ENCODE data around the gene HGF. TPM values are rescaled to one million over a fixed set of nuclear protein-coding genes. Genes with fewer than 3 reads are reported as not detected.

HGF gene
- polyA plus RNA-seq, 1 donor = 7.5 TPM

DNA sequence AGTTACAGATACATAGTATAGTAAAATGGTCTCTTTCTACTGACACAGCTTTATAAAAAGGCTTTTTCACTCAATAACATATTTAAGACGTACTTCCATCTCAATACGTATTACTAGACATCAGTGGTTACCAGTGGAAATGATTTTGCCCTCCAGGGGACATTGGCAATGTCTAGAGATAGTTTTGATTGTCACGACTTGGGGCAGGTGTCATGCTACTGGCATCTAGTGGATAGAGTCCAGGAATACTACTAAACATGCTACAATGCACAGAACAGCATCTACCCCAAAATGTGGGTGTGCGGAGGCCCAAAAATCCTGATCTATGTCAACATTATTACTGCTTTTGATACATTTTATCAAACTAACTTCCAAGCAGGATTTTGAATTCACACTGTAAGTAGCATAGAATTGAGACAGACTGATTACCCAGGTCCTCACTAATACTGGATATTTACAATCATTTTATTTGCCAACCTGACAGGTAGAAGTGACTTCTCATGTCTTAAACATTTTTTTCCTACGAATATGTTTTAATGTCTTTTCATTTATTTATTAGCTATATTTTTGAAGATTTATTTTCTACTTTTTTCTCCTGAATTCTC is 53.8 kb downstream of the HGF start:
- DNase-seq = no peak

DNA sequence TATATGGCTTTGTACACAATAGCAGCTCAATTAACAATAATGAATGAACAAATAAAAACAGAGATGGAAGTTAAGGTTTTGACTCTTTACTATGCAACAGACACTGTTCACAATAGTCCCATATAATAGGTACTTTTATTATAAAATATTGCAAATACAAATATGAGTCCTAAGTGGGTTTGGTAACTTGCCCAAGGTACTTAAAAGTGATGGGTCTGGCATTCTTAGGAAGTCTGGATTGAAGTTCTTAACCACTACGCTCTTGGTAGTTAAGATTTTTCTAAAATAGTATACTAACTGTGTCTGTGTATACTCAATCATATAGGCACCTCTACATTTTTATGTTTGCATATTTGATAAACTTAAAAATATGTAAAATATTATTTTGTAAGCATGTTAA is 55.5 kb downstream of the HGF start:
- DNase-seq = no peak

DNA sequence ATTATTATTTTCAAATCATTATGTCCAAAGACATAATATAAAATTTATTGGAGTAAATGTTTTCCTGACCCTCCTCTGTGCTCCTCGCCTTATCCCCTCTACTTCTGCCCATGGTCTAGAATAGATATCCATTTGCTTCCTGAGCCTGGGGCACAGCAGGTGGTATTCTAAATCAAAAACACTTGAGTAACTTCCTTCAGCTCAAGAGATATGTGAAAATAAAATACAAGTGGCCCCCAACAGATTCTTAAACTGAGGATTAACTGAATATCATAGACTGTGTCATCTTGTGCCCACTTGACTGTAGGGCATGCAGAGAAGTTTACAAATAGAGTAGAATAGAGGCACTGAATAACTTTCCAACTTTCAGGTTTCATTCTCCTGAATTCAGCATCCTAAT is 59.1 kb downstream of the HGF start:
- DNase-seq = no peak

DNA sequence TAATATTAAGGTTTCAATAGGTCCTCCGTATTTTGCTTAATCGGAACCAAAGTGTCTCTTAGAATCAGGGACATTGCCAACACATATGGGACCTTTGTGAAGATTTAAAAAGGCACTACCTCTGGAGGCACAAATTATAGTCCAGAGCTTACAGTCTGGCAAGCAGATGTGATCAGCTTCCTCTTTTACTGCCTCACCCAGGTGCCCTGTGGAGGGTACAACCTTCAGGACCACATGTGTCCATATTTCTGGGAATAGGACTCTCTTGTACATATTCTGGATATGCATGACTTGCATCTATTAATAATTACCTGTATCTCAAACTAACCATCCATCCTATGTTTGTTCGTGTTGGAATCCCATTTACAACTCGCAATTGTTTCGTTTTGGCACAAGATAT is 60.0 kb downstream of the HGF start:
- DNase-seq = no peak

DNA sequence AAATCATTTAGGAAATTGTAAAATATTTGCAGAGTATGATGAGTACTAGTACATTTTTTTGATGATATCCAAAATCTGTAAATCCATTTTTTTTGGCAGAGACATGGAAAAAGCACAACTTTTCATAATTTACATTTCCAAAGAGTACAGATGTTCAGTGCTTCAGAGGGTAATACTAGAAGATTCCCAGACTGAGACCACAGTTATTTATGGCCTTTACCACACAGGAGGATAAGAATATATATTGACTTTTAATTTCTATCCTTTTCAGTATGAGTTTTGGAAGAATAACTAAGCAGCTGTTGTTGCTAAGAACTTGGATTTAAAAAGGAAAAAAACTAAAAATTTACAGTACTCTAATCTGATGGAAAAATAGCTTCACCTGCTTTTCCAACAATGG is 61.9 kb downstream of the HGF start:
- DNase-seq = peak; percentile 33

DNA sequence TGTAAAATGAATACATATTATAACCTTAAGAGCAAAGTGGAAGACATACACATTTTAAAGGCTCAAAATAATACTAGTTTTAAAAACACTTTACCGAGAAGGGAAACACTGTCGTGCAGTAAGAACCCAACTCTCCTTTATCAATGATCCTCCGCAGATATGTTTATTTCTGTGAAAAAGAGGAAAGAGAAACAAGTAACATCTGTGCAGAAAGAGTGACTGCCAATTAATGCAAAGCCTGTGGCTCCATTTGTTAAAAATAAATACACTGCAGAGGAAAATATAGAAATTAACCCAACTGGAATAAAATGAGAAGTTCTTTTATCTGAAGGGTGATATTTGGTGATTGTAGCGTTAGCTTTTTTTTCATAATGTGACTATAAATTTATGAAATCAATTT is 62.7 kb downstream of the HGF start:
- DNase-seq = no peak

DNA sequence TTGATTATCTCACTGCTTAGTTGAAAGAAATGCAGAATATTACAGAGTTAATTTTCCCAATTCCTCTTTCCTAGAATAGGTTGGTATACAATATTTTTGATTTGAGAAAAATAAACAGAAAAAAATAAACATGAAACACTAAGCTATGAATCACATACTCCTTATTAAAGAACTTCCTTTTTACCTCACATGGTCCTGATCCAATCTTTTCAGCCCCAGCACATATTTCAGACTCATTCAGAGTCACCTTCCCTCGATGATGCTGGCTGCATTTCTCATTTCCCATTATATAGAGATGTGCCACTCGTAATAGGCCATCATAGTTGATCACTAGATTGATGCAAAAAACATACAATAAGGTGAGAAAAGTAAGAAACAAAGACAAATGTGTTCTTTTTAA is 64.6 kb downstream of the HGF start:
- no peak for DNase-seq

DNA sequence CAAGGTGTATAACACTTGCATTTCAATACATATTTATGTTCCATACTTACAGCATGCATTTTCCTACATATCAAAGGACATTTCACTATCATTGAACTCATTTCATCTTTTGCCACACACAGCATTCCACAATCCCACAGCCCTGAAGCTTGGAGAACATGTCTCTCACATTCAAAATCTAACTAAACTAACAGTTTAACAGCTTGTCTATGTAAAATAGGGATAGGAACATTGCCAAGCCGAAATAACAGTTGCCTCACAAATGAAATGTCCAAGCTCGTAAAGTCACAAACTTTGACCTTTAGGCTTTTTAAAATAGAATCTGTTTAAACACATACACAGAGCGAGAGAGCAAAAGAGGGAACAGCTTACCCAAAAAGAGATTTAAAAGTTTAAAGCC is 65.3 kb downstream of the HGF start:
- DNase-seq = no peak

DNA sequence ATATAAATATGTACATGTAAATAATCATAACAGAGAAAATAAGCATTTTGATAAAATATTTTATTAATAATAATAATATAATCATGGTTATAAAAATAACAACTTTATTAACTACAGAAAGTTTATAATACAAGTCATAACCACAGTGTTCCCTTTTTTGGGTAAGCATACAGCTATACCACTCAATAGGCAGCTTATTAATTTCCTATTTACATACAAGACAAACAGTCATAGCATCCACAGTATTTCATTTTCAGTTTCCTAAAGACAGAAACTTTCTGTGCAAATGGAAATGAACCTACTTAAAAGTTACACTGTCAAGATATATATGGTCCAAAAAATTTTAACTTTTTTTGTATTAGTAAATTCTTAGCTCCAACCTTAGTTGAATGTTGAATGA is 70.9 kb downstream of the HGF start:
- DNase-seq = no peak

DNA sequence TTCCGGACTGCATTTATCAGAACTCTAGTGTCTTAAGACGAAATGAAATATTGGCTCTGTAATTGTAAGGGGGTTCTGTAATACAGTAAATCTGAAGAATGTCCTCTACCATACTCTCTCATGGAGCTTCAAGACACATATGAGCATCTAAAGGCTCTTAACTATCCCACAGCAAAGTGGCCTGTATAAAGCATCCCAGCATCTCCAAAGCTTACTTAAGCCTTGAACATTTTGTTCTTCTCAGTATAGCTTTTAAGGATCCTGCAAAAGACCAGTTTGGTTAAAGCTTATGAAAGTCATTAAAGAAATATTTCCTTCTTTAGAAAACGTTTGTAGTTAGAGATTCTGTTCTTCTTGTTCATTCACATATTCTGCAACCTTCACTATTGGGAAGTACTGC is 75.1 kb downstream of the HGF start:
- DNase-seq = no peak

DNA sequence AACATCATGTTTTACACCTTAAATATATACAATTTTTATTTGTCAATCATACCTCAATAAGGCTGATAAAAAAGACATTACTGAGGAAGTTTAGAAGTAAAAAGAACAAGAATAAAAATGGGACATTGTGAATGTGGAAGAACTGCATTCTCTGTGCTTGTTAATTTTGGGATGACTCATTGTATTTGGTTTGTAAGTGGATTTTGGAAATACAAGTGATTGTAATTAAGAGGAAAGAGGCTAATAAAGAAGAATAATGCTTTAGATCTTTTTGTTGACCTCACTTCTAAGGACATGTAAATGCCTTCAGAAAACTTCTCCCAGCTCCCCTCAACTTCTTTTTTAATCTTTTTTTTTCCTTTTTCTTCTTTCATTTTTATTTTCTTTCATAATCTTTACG is 76.0 kb downstream of the HGF start:
- DNase-seq = no peak

DNA sequence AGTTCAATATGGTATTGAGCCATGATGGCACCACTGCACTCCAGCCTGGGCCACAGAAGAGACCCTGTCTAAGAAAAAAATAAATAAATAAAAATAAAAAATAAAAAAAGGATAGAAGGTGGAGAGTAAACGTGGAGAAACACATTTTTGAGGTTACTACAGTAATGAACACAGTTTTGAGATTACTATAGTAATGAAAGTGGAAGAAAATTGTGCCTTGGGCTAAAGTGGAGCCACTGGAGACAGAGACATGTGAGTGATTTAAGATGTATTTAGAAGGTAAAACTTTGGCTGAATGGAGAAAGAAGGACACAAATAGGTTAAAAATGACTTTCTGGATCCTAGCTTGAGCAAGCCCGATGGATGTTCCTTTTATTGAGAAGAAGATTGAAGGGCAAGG is 76.8 kb downstream of the HGF start:
- no peak for DNase-seq

DNA sequence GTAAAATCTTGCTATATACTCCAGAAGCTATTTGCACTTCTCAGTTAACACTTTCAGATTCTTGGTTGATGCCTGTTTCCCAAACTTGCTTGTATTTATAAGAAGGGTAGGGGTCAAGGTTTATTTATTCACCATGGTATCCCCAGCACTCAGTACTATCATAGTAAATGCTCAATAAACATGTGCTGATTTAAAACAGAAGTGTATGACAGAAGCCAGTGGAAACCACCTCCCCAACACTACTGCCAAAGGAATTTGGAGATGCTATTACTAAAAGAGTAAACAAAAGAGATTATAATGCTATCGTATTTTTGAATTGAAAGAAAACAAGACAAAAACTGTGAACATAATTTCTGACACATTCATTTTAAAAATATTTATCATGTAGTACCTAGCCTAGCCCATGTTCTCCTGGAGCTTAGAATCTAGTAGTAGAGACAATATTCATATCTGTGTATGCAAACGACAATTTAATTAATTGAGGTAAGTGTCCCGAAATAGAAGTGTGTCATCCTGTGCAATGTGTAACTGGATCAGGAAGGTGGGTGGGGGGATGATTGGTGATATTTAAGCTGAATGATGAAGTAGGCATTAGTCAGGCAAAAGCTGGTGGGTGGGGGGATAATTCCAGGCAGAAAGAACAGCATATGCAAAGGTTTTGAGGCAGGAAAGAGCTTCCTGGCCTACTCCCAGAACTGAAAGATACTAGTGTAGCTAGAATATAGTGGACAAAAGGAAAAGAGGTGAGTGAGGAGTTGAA is 77.5 kb downstream of the HGF start:
- no peak for DNase-seq

DNA sequence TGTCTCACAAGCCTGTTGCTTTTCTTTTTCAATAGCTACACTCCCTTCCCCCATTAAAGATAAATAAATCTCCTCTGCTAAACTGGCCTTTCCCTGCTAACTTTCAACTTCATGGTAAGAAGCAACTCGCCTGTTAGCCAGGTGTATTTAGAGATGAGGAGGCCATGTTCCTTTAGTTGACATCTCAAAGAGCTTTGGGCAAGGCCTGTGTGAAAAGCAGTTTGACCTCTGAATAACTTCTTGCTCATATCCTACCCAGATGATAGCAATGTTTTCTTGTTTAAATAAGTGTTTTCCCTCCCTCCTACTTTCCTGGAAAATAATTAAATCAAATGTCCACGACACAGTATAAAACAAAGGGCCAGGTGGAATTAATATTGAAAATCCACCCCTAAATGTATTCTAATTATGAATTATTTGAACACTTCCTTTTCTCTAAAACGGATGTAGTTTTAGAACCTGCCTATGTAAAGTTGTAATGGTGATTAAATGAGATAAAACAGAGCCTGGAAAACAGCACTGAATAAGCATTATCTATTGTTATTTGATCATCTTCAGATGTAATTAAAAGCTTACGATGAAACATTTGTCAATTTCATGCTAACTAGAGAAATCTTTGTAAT is 78.5 kb downstream of the HGF start:
- no peak for DNase-seq

DNA sequence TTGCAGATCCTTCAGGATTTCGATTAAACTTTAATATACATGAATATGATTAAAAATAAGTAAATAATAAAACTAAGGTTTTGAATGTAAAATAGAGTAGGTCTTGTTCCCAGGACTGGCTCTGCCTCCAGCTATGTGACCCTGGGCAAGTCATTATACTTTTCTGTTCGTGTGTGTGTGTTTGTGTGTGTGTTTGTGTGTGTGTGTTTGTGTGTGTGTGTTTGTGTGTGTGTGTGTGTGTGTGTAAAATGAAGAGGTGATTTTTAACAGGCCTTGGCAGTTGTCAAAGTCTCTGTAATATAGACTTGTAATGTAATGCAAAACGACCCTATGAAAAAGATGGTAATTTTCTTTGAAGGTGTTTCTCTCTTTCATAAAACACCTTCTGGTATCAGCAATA is 79.2 kb downstream of the HGF start:
- DNase-seq = no peak

DNA sequence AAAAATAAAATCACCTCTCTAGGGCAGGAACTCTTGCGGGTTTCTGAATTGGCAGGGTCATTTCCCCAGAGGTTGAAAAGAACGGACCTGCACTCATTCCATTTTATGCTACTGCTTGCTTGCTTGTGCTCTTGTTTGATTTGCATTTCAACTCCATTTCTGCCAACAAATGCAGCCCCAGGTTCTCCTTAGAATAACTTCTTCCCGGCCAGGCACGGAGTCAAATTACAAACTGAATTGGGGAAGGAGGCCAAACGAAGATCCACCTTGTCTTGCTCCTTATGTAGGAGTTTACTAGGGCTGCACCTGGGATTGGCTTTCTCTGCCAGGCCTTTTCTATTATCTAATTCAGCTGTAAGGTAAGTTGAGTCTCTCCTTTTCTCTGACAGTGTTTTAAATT is 79.6 kb downstream of the HGF start:
- peak; percentile 21 for DNase-seq

DNA sequence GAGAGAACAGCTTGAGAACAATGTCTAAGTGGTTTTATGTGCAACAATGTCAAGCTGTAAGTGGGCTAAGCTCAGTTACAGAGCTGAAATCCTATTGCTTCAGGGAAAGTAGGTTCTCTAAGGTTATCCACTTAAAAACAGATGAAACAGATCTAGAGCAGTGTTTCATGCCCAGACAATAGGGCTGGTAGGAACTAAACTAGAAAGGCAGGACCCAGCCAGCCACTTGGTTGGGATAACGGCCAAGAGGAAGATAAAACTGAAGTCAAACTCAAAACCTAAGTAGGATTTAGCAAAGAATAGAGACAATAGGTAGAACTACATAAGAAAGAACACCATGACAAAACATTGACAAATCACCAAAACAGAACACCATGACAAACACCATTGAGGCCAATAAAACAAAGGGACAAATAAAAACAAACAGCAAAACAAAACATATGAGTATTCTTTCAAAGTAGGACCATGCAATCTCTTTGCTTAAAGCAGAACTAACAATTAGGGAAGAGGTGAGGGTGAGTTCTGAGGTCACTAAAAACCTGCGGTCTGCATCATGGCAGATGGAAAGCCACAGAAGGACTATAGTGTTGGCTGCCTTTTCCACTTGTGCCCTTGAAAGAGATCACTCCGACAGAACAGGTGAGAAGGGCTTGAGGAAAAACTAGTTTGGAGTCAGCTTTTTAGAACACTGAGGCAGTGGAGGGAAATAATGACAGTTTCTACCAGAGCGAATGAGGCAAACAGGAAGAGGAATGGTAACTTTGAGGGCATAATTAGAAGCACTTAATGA is 81.0 kb downstream of the HGF start:
- no peak for DNase-seq

DNA sequence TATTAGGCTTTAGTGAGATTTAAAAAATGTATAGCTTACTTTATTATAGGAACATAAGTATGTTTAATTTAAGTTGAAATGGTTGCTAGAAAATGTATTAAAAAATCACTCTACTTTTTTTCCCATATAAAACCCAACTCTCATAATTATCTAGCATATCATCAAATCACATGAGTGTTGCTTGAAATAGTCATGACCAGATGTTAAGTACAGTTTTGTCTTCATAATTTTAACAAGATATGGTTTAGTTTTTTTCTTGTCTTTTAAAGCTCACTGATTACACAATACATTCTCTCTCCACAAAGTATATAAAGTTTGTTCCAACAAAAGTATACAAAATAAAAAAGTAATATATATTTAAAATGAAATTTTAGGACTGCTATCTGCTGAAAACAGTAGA is 82.8 kb downstream of the HGF start:
- DNase-seq = no peak

DNA sequence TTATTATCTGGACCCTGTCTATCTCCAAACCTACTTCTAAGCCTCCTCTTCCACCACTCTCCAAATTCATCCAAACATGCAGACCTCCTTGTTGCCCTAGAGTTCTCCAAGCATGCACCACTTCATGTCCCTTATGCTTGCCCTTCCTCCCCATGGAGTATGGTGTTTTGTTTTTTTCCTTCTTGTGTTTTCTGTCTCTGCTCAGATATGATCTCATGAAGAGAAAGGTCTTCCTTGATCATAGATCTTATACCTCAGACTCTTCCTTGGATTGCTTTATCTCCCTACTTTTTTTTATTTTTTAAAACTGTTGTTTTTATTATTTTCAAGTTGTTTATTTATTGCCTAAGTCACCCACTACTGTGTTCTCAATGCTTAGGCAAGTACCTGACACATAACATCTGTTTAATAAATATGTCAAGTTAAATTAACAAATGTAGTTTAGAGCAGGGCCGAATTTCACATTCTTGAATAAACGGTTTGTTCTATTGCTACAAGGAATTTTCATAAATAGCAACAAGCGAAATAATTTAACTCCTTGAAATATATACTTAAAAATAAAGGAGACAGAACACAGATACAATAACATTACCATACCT is 84.5 kb downstream of the HGF start:
- DNase-seq = no peak

DNA sequence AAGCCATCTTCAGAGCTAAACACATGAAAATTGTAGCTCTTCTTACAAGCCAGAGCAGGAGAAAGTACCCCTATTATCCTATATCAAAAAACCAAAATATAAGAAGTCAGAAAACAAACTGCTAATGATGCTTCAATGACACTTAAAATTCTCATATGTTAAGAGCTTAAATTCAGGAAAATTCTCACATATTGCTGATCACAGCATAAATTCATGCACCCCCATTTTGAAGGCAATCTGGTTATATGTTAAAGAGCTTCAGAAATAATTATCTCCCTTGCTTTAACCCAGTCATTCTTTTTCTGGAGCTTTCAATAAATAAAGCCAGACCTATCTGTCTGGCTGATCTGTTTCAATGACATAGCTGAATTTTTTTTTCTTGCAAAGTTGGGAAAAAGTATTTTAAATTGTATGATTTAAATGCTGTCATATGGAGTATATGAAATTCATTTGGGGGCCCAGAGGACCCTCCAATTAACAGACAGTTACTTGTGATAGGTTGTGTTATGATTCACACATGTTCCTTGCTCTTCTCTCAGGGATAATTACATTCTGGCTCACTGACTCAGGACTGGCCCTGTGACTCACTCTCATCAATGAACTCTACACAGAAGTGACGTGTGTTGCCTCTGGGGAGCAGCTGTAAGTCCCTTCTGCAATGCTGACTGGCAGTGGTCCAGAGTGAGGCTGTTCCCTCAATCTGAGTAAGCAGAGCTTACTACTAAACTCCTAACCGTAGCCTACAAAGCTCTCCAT is 85.2 kb downstream of the HGF start:
- peak; percentile 79 for DNase-seq

DNA sequence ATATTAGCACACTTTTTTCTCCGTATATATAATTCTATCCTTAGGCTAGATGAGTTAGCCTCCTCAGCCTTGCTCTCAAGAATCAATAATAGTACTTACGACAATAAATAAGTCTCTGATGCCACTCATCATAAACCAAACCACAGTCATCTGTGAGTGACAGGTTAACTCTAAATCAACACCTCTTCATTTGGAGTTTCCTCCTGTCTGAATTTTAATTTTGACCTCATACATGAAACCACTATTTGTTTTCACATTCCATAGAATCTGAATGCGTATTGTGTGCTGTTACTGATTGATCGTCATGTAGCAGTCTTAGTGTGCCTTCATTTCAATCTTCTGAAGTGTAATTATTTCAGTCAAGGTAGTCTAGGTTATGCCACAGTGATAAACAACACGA is 85.8 kb downstream of the HGF start:
- no peak for DNase-seq

DNA sequence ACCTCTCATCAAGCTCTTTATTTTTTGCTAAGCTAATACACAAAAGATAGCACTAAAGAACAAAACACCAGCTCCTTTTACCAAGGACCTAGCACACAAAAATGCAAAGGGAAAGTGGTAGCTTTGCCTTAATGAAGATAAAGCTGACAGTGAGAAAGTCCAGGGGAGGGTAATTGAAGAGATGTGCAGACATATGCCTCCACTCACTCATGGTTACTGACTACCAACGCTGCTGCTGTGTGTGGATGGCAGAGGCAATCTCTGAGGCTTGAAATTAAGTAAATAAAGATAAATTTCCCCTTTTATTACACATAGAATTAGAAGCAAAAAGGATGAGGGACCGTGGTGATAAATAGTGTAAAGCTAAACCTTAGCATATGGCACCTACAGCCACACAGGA is 87.0 kb downstream of the HGF start:
- no peak for DNase-seq

All from hindlimb muscle (tissue), 1 donor.